OCI-LY7 (cell line): ENCODE data around the gene FPR1.

Experiments used
- EZH2phosphoT487 ChIP-seq: fragments of 200-600 bp; sonication (generic); IDR thresholded peaks from 2 replicates; pipeline ENCODE4 v1.6.1; 2018; ENCODE audit warnings: low read depth, borderline replicate concordance, mild to moderate bottlenecking, mixed run types, antibody characterized with exemption, low read length, moderate library complexity, mixed read lengths
- TF ChIP-seq, protein P1 (sequence below): fragments of 200-600 bp; sonication (generic); conservative IDR thresholded peaks from 2 replicates; pipeline ENCODE4 v1.5.1; 2014; ENCODE audit warnings: mild to moderate bottlenecking, antibody characterized with exemption, low read length, moderate library complexity, mixed read lengths

DNA sequence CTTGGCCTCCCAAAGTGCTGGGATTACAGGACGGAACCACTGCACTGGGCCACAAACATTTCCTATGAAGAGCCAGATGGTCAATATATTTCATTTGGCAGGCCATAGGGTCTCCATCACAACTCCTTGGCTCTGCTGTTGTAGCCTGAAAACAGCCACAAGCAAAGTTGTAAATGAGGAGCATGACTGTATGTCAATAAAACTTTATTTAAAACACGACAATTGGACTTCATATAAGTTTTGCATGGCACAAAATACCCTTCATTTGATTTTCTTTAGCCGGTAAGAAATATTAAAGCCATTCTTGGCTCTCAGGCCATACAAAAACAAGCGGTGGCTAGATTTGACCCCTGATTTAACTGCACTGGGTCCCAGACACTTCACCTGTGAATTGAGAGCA is 3.1 kb upstream of the FPR1 start:
- TF ChIP-seq, protein P1, sequence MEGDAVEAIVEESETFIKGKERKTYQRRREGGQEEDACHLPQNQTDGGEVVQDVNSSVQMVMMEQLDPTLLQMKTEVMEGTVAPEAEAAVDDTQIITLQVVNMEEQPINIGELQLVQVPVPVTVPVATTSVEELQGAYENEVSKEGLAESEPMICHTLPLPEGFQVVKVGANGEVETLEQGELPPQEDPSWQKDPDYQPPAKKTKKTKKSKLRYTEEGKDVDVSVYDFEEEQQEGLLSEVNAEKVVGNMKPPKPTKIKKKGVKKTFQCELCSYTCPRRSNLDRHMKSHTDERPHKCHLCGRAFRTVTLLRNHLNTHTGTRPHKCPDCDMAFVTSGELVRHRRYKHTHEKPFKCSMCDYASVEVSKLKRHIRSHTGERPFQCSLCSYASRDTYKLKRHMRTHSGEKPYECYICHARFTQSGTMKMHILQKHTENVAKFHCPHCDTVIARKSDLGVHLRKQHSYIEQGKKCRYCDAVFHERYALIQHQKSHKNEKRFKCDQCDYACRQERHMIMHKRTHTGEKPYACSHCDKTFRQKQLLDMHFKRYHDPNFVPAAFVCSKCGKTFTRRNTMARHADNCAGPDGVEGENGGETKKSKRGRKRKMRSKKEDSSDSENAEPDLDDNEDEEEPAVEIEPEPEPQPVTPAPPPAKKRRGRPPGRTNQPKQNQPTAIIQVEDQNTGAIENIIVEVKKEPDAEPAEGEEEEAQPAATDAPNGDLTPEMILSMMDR: no peak
- TF ChIP-seq EZH2phosphoT487: no peak
